Cardiac fibroblast (primary cell): ENCODE results near the gene CLASP2.
A peak's percentile ranks its signal among the peaks of the same experiment; 100 is the strongest.

ENCODE experiments used
- DNase-seq, 2 donors: peaks; one replicate each; pipeline versions ENCODE4 v3.0.0 to v3.0.0-alpha.2; 2010; ENCODE audit warnings: low read depth in 2 of 2
- H3K4me3 ChIP-seq, 2 donors: replicated peaks in 1 of 2; 1 replicate in 1 of 2; 2 replicates in 1 of 2; pipeline ENCODE4 v1.5.1; 2011; ENCODE audit warnings: low read depth in 2 of 2, low read length in 2 of 2, mild to moderate bottlenecking in 2 of 2, moderate library complexity in 1 of 2
- CTCF ChIP-seq: IDR thresholded peaks from one replicate; pipeline ENCODE4 v1.5.1; 2011; ENCODE audit warnings: low read depth, mild to moderate bottlenecking, low read length, inconsistent platforms

Gene CLASP2

DNA sequence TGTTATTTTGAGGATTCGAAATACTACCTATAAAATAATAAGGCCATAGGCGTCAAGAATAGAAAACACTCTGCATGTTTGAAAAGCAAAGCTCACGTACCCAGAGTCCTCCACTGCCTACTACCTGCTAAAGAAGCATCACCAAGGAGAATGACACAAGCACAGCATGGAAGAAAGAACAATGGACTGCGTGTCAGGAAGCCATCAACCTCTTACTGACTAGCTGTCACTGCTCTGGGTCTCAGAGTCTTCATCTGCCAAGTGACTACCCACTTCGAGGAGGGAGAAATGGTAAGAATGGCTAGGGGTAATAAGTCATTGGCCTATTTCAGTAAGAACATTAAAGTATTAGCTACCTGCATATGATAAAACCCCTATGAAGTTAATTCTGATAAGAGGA lies 49.4 kb downstream of the CLASP2 start:
- TF ChIP-seq CTCF = no peak
- DNase-seq = no peak
- H3K4me3 ChIP-seq = no peak overlapping the region

DNA sequence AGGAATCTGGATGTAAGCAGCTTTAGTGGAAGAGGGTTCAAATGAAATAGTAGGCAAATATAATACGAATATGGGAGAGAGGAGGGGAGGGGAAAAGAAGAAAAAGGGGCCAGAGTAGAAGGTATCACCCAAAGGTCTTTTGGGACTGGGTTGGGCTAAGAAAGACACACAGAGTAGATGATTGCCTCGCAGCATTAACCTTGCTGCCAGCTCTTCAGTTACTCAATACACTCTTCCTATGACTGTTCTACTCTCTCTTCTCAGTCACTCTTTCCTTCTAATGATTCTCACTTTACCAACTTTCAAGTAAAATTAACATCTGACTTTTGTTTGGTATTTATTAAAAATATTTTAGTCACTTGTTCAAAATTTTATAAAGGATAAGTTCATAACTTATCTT lies 52.8 kb downstream of the CLASP2 start:
- no peak overlapping the region for H3K4me3 ChIP-seq
- peak in 1 of 2 donors; percentile 40 for DNase-seq
- TF ChIP-seq CTCF = no peak

GRCh38 chr3:33664195-33664594 lies 53.9 kb downstream of the CLASP2 start:
- no peak overlapping the region for H3K4me3 ChIP-seq
- DNase-seq = peak; percentile 72 to 91
- TF ChIP-seq CTCF = no peak

DNA sequence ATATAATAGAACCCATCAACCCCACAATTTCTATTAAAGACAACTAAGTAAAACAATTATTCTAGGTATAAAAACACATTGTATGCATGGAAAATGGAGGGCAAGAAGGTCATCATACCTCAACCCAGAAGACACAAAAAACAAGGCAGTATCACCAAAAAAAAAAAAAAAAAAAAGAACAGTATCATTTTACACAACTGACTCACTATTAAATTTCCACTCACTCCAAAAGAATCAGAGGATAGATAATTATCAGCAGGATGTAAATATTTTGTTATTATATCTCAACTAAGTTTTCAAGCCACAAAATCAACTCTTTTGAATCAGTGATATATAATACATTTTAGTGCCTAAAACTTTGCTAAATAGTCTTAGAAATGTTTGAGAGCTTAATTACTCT lies 55.0 kb downstream of the CLASP2 start:
- no peak overlapping the region for H3K4me3 ChIP-seq
- no peak for DNase-seq
- no peak for TF ChIP-seq CTCF

DNA sequence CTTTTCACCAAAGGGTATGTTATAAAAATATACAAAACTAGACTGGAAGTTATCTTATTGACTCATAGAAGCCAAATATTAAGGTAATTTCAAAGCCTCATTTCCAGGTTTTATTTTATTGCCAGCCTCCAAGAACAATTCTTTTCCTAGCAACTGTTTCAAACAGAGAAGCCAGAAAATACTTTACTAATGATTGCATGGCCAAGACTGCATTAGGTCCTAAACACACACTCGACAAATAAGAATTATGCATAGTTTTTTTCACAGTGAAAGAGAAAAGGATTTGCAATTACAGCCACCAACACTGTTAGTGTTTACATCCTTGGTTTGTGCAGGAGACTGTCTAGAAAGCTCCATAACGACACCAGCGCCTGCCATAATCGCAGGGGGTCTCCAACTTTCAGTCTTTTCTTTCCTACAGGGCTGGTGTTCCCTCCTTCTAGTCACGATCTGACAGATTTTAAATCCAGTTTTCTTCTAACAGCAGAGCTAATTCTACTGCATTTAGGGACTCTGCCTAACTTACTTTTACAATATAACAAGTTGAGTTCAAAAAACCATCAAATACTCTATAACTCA lies 58.1 kb downstream of the CLASP2 start:
- peak in 1 of 2 donors; percentile 16 for DNase-seq
- TF ChIP-seq CTCF = no peak
- H3K4me3 ChIP-seq = peak overlapping the region in 1 of 2 donors; percentile 24

GRCh38 chr3:33658991-33659848 lies 58.8 kb downstream of the CLASP2 start:
- no peak for TF ChIP-seq CTCF
- DNase-seq = peak; percentile 68 to 79
- peak overlapping the region; percentile 31 to 34 for H3K4me3 ChIP-seq
